Panc1 (cell line): ENCODE data around the gene PDXK. TPM values are rescaled to one million over a fixed set of nuclear protein-coding genes. Genes with fewer than 3 reads are reported as not detected.

Source experiments
- ATAC-seq: fragments of 200-7000 bp; cut with Tn5 transposase; 2 replicates; pipeline ENCODE4 v1.9.1; 2020; ENCODE audit warnings: mild to moderate bottlenecking, moderate library complexity
- BruUV-seq: library from RNA; stranded (reverse); fragments of 400-500 nt; replicated peaks from 2 replicates; lab custom pipeline; 2021; lab: Mats Ljungman, UMichigan
- CTCF ChIA-PET: fragments of 300-600 bp; sonication (Branson Sonifier 250); formaldehyde crosslinking; loops from one replicate; lab custom pipeline; 2022; ENCODE audit warnings: antibody characterized with exemption; lab: Charles Lee
- POLR2A ChIA-PET: fragments of 300-600 bp; sonication (Branson Sonifier 250); formaldehyde crosslinking; loops from one replicate; lab custom pipeline; 2022; ENCODE audit warnings: antibody characterized with exemption; lab: Charles Lee
- DNase-seq: peaks from one replicate; pipeline ENCODE4 v3.0.0-alpha.2; 2010; ENCODE audit warnings: low read depth, low spot score
- H3K27ac ChIP-seq: 2 replicates; pipeline ENCODE4 v1.5.1; 2011; ENCODE audit warnings: mild to moderate bottlenecking, low read length, inconsistent platforms
- H3K27me3 ChIP-seq: fragments of 200-500 bp; sonication (Bioruptor generic); 2 replicates; pipeline ENCODE4 v1.6.0; 2014; ENCODE audit warnings: low read length, inconsistent platforms; ENCODE audit not compliant: control insufficient read depth, insufficient read depth
- H3K36me3 ChIP-seq: fragments of 200-500 bp; sonication (Bioruptor generic); 2 replicates; pipeline ENCODE4 v1.5.1; 2014; ENCODE audit warnings: inconsistent platforms, mild to moderate bottlenecking, low read length, moderate library complexity; ENCODE audit not compliant: control insufficient read depth, insufficient read depth
- H3K4me1 ChIP-seq: 2 replicates; pipeline ENCODE4 v1.5.1; 2011; ENCODE audit warnings: inconsistent platforms, mild to moderate bottlenecking, low read length, moderate library complexity; ENCODE audit not compliant: control insufficient read depth, insufficient read depth
- H3K4me3 ChIP-seq, 2 experiments: 2 replicates each; pipeline ENCODE4 v1.5.1; 2011 to 2012; ENCODE audit warnings: low read depth in 2 of 2, low read length in 2 of 2, mild to moderate bottlenecking in 2 of 2, inconsistent platforms in 1 of 2, moderate library complexity in 1 of 2
- H3K9me3 ChIP-seq: fragments of 200-500 bp; sonication (Bioruptor generic); 2 replicates; pipeline ENCODE4 v1.5.1; 2014; ENCODE audit warnings: low read depth, mild to moderate bottlenecking, inconsistent platforms, low read length, moderate library complexity; ENCODE audit not compliant: control insufficient read depth, insufficient read depth
- CTCF ChIP-seq: fragments of 450-650 bp; IDR thresholded peaks from 2 replicates; pipeline ENCODE4 v1.5.1; 2017; ENCODE audit warnings: mild to moderate bottlenecking
- POLR2AphosphoS5 ChIP-seq: IDR thresholded peaks from 2 replicates; pipeline ENCODE4 v1.6.1; 2012; ENCODE audit warnings: mild to moderate bottlenecking, low read depth, low read length, moderate library complexity
- REST ChIP-seq, 2 experiments: IDR thresholded peaks; 2 replicates each; pipeline ENCODE4 v1.6.1; 2011 to 2012; ENCODE audit warnings: low read depth in 2 of 2, control low read depth in 1 of 2, low read length in 1 of 2, mild to moderate bottlenecking in 1 of 2, moderate library complexity in 1 of 2; ENCODE audit not compliant: insufficient read depth in 1 of 2
- SIN3A ChIP-seq: IDR thresholded peaks from 2 replicates; pipeline ENCODE4 v1.6.1; 2012; ENCODE audit warnings: low read depth, mild to moderate bottlenecking, low read length, moderate library complexity, borderline replicate concordance; ENCODE audit not compliant: insufficient read depth
- TCF7L2 ChIP-seq: IDR thresholded peaks from 2 replicates; pipeline ENCODE4 v1.6.1; 2011; ENCODE audit warnings: mild to moderate bottlenecking, low read depth, low read length, inconsistent platforms
- in situ Hi-C: cut with HindIII; loops from 2 replicates; pipeline ENCODE4 v1.10.0; 2016; ENCODE audit warnings: low sequenced_read_pairs, low pct_unique_long_range_greater_than_20kb
- intact Hi-C: fragments of 100-400 bp; cut with micrococcal nuclease; formaldehyde crosslinking; loops from one replicate; pipeline ENCODE4 v1.10.0; 2022; ENCODE audit not compliant: unreplicated experiment
- total RNA-seq: library from RNA; stranded (reverse); gene quantifications from one replicate; pipeline ENCODE4 v1.2.1, GENCODE V29; 2021; ENCODE audit not compliant: unreplicated experiment

The PDXK gene
- total RNA-seq, 1 experiment from 2014 or later: 184 TPM

DNA sequence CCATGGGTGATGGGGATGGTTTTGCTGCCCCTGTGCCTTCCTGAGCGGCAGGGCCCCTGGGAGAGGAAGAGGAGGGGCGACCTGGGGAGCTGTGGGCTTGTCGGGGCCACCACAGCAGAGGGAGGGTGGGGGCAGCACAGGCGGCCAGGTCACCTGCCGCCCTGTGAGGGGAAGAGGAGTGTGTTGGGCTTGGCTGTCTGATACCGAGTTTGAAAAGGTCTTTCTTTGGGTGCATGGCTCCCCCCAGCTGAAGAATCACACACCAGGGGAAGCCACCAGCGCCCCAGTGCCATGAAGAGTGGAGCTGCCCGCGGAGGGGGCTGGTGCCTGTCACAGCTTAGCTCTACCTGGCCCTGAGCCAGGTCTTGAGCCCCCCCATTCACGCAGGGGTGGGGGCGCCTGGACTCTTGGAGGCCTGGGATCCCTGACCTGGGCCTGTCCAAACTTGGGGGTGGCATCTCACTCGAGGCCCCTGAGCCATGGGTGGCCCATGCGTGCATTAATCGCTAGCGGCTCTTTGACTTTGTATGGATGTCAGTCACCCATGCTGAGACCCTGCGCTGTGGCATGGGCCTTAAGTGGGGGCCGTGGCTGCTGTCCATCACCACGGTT lies 30.8 kb downstream of the PDXK start:
- intact Hi-C loops: no loop called here
- ATAC-seq (no peak), DNase-seq (no peak)
- no peaks in the 10 kb centered on the region for H3K36me3 ChIP-seq
- no peaks in the 10 kb centered on the region for H3K4me1 ChIP-seq
- no peak overlapping the region for H3K4me3 ChIP-seq
- no peaks in the 10 kb centered on the region for H3K9me3 ChIP-seq
- BruUV-seq: no TSS peak
- H3K27me3 ChIP-seq: no peaks in the 10 kb centered on the region
- H3K27ac ChIP-seq: no peak overlapping the region
- in situ Hi-C loops: no loop called here
- TF ChIP-seq POLR2AphosphoS5 (no peak), SIN3A (no peak), CTCF (no peak), TCF7L2 (no peak), REST (IDR thresholded peaks at IDR 0.05; ENCODE audit: insufficient read depth in 1 of 2, low read depth in 2 of 2, low read length in 1 of 2) (no peak)
- CTCF ChIA-PET: interaction anchor here (0.9 kb wide), 1 partner anchor 13 kb away, joined by 9 read pairs; no protein-coding TSS in a partner anchor
- POLR2A ChIA-PET: no interaction called here

GRCh38 chr21:43750339-43751033 lies 31.6 kb downstream of the PDXK start:
- Histone ChIP-seq H3K4me3 (no peak overlapping the region), H3K27ac (no peak overlapping the region), H3K9me3 (no peaks in the 10 kb centered on the region), H3K4me1 (no peaks in the 10 kb centered on the region), H3K27me3 (no peaks in the 10 kb centered on the region), H3K36me3 (no peaks in the 10 kb centered on the region)
- ChIA-PET CTCF (no interaction called here), POLR2A (no interaction called here)
- in situ Hi-C loops (no loop called here), intact Hi-C loops (no loop called here)
- TF ChIP-seq TCF7L2: no peak
- TF ChIP-seq CTCF: no peak
- TF ChIP-seq POLR2AphosphoS5: no peak
- TF ChIP-seq SIN3A: no peak
- TF ChIP-seq REST (IDR thresholded peaks at IDR 0.05; ENCODE audit: insufficient read depth in 1 of 2, low read depth in 2 of 2, low read length in 1 of 2): no peak
- no peak for ATAC-seq
- no TSS peak for BruUV-seq
- no peak for DNase-seq
